Naive thymus-derived CD8-positive, alpha-beta T cell (primary cell): Measurements from ENCODE around the gene CDAN1. TPM values are rescaled to one million over a fixed set of nuclear protein-coding genes. Genes with fewer than 3 reads are reported as not detected.

Source experiments
- ATAC-seq, 2 donors: fragments of 150-1000 bp; cut with Tn5 transposase in 1 of 2; sonication (Bioruptor Pico), chemical (Tn5 transposase) in 1 of 2; 1 replicate in 1 of 2; 2 replicates in 1 of 2; pipeline ENCODE4 v1.10.0; 2021; ENCODE audit warnings: mild to moderate bottlenecking in 2 of 2, moderate library complexity in 2 of 2
- POLR2A ChIA-PET: fragments of 350-600 bp; sonication (Branson Sonifier 250); formaldehyde crosslinking; loops from one replicate; lab custom pipeline; 2021; ENCODE audit warnings: antibody characterized with exemption; lab: Charles Lee
- DNase-seq, 10 donors: peaks; one replicate each; pipeline versions ENCODE4 v3.0.0 to v3.0.0-alpha.2; 2020 to 2022
- H3K27ac Mint-ChIP-seq, 10 donors: one replicate each; pipeline ENCODE4 v1.8.0; 2020 to 2022; ENCODE audit warnings: mild to moderate bottlenecking in 10 of 10, mixed read lengths in 10 of 10, moderate library complexity in 4 of 10, inconsistent platforms in 1 of 10
- H3K27me3 Mint-ChIP-seq, 5 donors: one replicate each; pipeline ENCODE4 v1.8.0; 2021 to 2022; ENCODE audit warnings: mixed read lengths in 5 of 5
- H3K36me3 Mint-ChIP-seq, 3 donors: one replicate each; pipeline ENCODE4 v1.8.0; 2020 to 2022; ENCODE audit warnings: mixed read lengths in 3 of 3, mild to moderate bottlenecking in 2 of 3, inconsistent platforms in 1 of 3
- H3K4me1 Mint-ChIP-seq, 4 donors: one replicate each; pipeline ENCODE4 v1.8.0; 2021 to 2022; ENCODE audit warnings: mixed read lengths in 4 of 4
- H3K4me3 Mint-ChIP-seq, 10 donors: one replicate each; pipeline ENCODE4 v1.8.0; 2020 to 2022; ENCODE audit warnings: mild to moderate bottlenecking in 10 of 10, mixed read lengths in 10 of 10, moderate library complexity in 6 of 10, inconsistent platforms in 1 of 10
- H3K9me3 Mint-ChIP-seq, 9 donors: one replicate each; pipeline ENCODE4 v1.8.0; 2020 to 2022; ENCODE audit warnings: mixed read lengths in 9 of 9, mild to moderate bottlenecking in 3 of 9, inconsistent platforms in 1 of 9, moderate library complexity in 1 of 9
- polyA plus RNA-seq, 3 donors: library from polyadenylated mRNA; unstranded; fragments of 300-500 nt; fragmentation: Illumina TruSeq; gene quantifications; one replicate each; pipeline ENCODE4 v1.2.3, GENCODE V29; 2021
- total RNA-seq, 8 experiments: library from RNA in 2 of 8; stranded (reverse) in 2 of 8; gene quantifications; one replicate each; pipeline ENCODE4 v1.2.3 and lab custom pipeline; 2021 to 2026

CDAN1 gene
- total and polyA plus RNA-seq, 5 experiments from 2014 or later: 4.1 to 37.3 (median 10.4) TPM

DNA sequence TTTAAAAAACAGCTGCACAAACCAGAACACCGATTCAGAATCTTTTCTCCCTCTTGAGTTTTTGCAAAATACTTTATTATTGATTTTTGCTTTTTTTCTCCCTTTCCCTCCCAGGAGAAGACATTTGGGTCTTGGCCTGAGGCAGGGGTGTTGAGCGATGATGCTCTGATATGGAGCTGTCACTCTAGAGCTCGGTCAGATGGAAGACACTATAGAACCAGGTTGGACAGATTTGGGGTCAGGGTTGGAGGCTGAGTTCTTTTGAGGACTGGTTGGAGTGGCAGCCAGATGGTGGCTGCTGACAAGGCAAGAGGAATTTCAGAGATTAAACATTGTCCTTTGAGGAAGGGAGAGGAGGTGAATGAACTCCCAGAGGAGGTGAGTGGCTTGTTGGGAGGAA, 16.9 kb downstream of the CDAN1 start:
- Mint-ChIP-seq H3K27ac (peak overlapping the region in 8 of 10 donors; percentile 11 to 85 (median 56)), H3K4me3 (no peak overlapping the region), H3K36me3 (peaks cover 0 to 40% (median 3%) of the 10 kb centered on the region in 3 donors), H3K4me1 (no peaks in the 10 kb centered on the region), H3K9me3 (no peaks in the 10 kb centered on the region), H3K27me3 (no peaks in the 10 kb centered on the region)
- ATAC-seq: no peak
- POLR2A ChIA-PET: interaction anchor here (1.2 kb wide), 1 partner anchor 17 kb away, joined by 3 read pairs; no protein-coding TSS in a partner anchor
- no peak for DNase-seq

DNA sequence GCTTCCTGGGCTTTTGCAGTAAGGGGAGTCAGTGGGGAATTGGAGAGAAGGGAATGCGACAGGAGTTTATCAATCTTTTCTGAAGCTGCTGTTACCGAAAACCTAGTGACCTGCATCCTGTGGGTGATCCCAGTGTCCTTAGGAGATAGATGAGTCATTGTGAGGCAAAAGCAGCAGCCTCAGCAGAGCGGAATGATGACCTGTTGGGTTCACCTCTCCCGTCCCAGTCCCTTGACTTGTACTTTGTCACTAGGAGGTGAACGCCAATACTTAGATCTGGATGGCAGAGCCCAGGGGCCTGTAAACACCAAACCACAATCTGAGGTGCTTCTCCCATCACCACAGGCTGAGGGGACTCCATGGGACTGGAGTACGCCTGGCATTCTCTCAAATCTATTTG, 17.9 kb downstream of the CDAN1 start:
- no peaks in the 10 kb centered on the region for H3K4me1 Mint-ChIP-seq
- POLR2A ChIA-PET: interaction anchor here (1.2 kb wide), 1 partner anchor 18 kb away, joined by 3 read pairs; no protein-coding TSS in a partner anchor
- H3K27ac Mint-ChIP-seq: peak overlapping the region in 2 of 10 donors; percentile 7 to 36
- ATAC-seq: no peak
- no peaks in the 10 kb centered on the region for H3K9me3 Mint-ChIP-seq
- no peak overlapping the region for H3K4me3 Mint-ChIP-seq
- no peaks in the 10 kb centered on the region for H3K27me3 Mint-ChIP-seq
- DNase-seq: no peak
- peaks cover 0 to 30% (median 0%) of the 10 kb centered on the region in 3 donors for H3K36me3 Mint-ChIP-seq

DNA sequence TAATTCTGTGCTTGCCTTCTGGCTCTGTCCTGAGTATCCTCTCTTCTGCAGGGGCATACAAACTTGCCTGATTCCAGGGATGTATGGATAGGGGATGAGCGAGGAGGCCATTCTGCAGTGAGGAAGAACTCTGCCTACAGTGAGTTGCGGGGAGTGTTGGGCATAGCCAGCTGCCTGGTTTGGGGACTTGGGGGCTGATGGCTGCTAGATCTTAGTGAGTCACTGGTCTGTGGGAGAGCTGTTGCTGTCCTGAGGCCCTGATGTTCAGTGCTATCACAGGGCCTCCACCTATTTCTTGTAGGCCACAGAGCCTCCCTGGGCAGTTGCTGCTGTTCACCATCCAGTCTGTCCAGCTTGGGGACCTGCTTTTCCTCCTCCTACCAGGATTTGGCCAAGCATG, 20.3 kb downstream of the CDAN1 start:
- H3K27me3 Mint-ChIP-seq: no peaks in the 10 kb centered on the region
- POLR2A ChIA-PET: interaction anchor here (0.6 kb wide), 1 partner anchor 79 kb away, joined by 3 read pairs; no protein-coding TSS in a partner anchor
- ATAC-seq: no peak
- H3K4me3 Mint-ChIP-seq: no peak overlapping the region
- DNase-seq: no peak
- peaks cover 0 to 16% (median 0%) of the 10 kb centered on the region in 3 donors for H3K36me3 Mint-ChIP-seq
- H3K27ac Mint-ChIP-seq: no peak overlapping the region
- H3K9me3 Mint-ChIP-seq: no peaks in the 10 kb centered on the region
- no peaks in the 10 kb centered on the region for H3K4me1 Mint-ChIP-seq

DNA sequence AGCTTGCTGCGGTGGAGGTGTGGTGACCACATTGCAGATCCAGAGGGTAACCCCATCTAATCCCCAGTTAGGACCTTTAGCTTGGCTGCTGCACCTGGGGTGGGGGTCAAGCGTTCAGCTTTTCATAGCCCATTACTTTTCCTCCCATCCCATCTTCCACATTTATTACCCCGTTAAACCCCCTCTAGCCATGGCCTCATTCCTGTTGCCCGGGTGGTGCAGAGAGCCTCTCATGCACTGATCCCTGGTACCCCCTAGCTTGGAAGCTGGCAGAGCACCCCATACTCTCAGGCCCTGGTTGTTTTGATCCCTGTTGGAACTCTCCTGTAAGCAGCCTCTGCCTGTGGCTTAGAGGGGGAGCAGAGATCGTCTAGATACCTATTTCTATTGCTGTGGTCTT, 20.8 kb downstream of the CDAN1 start:
- Mint-ChIP-seq H3K36me3 (peaks cover 0 to 19% (median 0%) of the 10 kb centered on the region in 3 donors), H3K4me1 (no peaks in the 10 kb centered on the region), H3K4me3 (no peak overlapping the region), H3K27me3 (no peaks in the 10 kb centered on the region), H3K9me3 (no peaks in the 10 kb centered on the region), H3K27ac (peak overlapping the region in 1 of 10 donors; percentile 89)
- POLR2A ChIA-PET: interaction anchor here (0.6 kb wide), 1 partner anchor 79 kb away, joined by 3 read pairs; no protein-coding TSS in a partner anchor
- ATAC-seq (no peak), DNase-seq (no peak)

DNA sequence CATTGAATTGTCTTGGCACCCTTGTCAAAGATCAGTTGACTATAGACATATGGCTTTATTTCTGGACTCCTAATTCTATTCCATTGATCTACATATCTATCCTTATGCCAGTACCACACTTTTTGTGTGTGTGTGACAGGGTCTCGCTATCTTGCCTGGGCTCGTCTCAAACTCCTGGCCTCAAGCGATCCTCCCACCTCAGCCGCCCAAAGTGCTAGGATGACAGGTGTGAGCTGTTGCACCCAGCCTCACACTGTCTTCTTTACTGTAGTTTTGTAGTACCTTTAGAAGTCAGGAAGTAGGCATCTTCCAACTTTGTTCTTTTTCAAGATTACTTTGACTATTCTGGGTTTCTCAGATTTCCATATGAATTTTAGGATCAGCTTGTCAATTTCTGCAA, 24.3 kb downstream of the CDAN1 start:
- no peaks in the 10 kb centered on the region for H3K27me3 Mint-ChIP-seq
- peaks cover 0 to 8% (median 0%) of the 10 kb centered on the region in 3 donors for H3K36me3 Mint-ChIP-seq
- H3K9me3 Mint-ChIP-seq: no peaks in the 10 kb centered on the region
- DNase-seq (no peak), ATAC-seq (no peak)
- peaks cover 0 to 2% (median 0%) of the 10 kb centered on the region in 4 donors for H3K4me1 Mint-ChIP-seq
- H3K27ac Mint-ChIP-seq: no peak overlapping the region
- H3K4me3 Mint-ChIP-seq: no peak overlapping the region
- POLR2A ChIA-PET: no interaction called here

DNA sequence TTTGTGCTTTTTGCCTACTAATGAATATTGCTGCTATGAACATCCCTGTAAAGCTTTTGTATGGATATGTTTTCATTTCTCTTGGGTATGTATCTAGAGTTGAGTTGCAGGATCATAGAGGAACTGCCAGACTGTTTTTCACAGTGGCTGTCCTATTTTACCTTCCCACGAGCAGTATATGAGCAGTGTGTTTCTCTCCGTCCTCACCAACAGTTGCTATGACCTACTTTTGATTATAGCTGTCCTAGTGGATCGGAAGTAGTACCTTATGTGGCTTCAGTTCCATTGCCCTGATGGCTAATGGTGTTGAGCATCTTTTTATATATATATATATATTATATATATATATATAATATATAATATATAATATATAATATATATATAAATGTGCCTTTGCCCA, 25.2 kb downstream of the CDAN1 start:
- Mint-ChIP-seq H3K4me3 (no peak overlapping the region), H3K9me3 (no peaks in the 10 kb centered on the region), H3K4me1 (peaks cover 0 to 2% (median 0%) of the 10 kb centered on the region in 4 donors), H3K36me3 (peaks cover 0 to 8% (median 0%) of the 10 kb centered on the region in 3 donors), H3K27me3 (no peaks in the 10 kb centered on the region), H3K27ac (no peak overlapping the region)
- no peak for ATAC-seq
- DNase-seq: no peak
- POLR2A ChIA-PET: no interaction called here

DNA sequence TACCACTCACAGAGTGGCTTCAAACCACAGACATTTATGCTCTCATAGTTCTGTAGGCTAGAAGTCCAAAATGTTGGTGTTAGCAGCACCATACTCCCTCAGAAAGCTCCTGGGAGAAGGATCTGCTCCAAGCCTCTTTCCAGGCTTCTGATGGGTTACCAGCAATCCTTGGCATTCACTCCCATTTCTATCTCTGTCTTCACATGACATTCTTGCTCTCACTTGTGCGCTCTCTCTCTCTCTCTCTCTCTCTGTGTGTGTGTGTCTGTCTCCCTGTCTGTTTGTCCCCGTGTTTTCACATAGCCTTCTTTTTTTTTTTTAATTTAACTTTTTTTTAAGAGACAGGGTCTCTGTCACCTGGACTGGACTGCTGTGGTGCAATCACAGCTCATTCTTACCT, 26.3 kb downstream of the CDAN1 start:
- no peaks in the 10 kb centered on the region for H3K9me3 Mint-ChIP-seq
- H3K27me3 Mint-ChIP-seq: no peaks in the 10 kb centered on the region
- no peak overlapping the region for H3K4me3 Mint-ChIP-seq
- H3K27ac Mint-ChIP-seq: peak overlapping the region in 3 of 10 donors; percentile 21 to 75 (median 58)
- peaks cover 0 to 9% (median 0%) of the 10 kb centered on the region in 3 donors for H3K36me3 Mint-ChIP-seq
- H3K4me1 Mint-ChIP-seq: peaks cover 0 to 2% (median 0%) of the 10 kb centered on the region in 4 donors
- POLR2A ChIA-PET: interaction anchor here (0.6 kb wide), 1 partner anchor 603 kb away, joined by 3 read pairs; no protein-coding TSS in a partner anchor
- no peak for ATAC-seq
- no peak for DNase-seq

DNA sequence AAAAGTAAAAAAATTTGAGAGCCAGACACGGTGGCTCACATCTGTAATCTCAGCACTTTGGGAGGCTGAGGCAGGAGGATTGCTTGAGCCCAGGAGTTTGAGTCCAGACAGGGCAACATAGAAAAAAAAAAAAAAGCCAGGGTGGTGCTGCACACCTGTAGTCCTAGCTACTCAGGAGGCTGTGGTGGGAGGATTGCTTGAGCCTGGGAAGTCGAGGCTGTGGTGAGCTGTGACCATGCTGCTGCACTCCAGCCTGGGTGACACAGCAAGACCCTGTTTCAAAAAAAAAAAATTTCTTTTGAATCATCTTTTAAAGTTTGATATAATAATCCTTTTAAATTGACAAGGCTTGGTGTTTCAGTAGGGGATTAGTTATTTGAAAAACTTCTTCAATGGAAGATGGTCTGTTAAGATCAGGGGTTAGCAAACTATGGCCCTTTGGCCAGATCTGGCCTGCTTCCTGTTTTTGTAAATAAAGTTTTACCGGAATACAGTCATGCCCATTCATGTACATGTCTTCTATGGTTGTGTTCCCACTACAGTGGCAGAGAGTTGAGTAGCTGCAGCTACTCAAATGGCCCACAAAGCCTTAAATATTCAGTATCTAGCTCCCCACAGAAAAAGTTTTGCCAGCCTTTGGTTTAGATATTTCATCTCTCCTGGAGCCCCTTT, 28.9 kb downstream of the CDAN1 start:
- H3K9me3 Mint-ChIP-seq: no peaks in the 10 kb centered on the region
- H3K4me1 Mint-ChIP-seq: peaks cover 0 to 2% (median 0%) of the 10 kb centered on the region in 4 donors
- no peak overlapping the region for H3K4me3 Mint-ChIP-seq
- H3K36me3 Mint-ChIP-seq: peaks cover 0 to 9% (median 0%) of the 10 kb centered on the region in 3 donors
- DNase-seq (no peak), ATAC-seq (no peak)
- H3K27ac Mint-ChIP-seq: peak overlapping the region in 2 of 10 donors; percentile 3 to 4
- POLR2A ChIA-PET: interaction anchor here (0.6 kb wide), 1 partner anchor 73 kb away, joined by 4 read pairs; no protein-coding TSS in a partner anchor
- no peaks in the 10 kb centered on the region for H3K27me3 Mint-ChIP-seq

DNA sequence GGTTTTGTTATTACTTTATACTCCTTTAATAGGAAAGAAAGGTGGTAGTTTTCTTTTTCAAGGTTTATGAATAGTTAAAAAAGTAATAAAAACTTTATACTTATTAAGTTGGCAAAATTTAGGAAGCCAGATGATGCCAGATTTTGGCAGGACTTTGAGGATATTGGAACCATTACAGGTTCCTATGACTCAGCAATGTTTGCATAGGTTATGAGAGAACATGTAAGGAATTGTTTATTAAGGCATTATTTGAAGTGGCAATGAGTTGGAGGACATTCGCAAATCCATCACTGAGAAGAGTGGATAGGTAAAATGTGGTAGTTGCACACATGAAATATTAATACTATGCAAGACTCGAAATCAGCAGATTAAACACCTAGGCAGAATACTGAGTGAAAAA, 29.9 kb downstream of the CDAN1 start:
- Mint-ChIP-seq H3K4me1 (peaks cover 0 to 2% (median 0%) of the 10 kb centered on the region in 4 donors), H3K36me3 (peaks cover 0 to 9% (median 2%) of the 10 kb centered on the region in 3 donors), H3K9me3 (no peaks in the 10 kb centered on the region), H3K27me3 (no peaks in the 10 kb centered on the region), H3K27ac (no peak overlapping the region), H3K4me3 (no peak overlapping the region)
- POLR2A ChIA-PET: no interaction called here
- no peak for DNase-seq
- no peak for ATAC-seq

DNA sequence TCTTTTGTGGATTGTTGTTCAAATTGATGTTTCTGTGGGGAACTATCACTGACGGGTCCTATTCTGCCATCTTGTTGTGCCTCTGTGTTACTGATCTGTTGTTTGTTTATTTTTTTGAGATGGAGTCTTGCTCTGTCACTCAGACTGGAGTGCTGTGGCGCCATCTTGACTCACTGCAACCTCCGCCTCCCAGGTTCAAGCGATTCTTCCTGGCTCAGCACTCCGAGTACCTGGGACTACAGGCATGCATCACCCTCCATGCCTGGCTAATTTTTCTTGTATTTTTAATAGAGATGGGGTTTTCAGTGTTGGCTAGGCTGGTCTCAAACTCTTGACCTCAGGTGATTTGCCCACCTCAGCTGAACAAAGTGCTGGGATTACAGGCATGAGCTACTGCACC, 31.6 kb downstream of the CDAN1 start:
- DNase-seq (no peak), ATAC-seq (no peak)
- H3K27ac Mint-ChIP-seq: no peak overlapping the region
- H3K27me3 Mint-ChIP-seq: no peaks in the 10 kb centered on the region
- no peak overlapping the region for H3K4me3 Mint-ChIP-seq
- no peaks in the 10 kb centered on the region for H3K9me3 Mint-ChIP-seq
- H3K4me1 Mint-ChIP-seq: peaks cover 0 to 2% (median 0%) of the 10 kb centered on the region in 4 donors
- peaks cover 0 to 12% (median 6%) of the 10 kb centered on the region in 3 donors for H3K36me3 Mint-ChIP-seq
- POLR2A ChIA-PET: no interaction called here

DNA sequence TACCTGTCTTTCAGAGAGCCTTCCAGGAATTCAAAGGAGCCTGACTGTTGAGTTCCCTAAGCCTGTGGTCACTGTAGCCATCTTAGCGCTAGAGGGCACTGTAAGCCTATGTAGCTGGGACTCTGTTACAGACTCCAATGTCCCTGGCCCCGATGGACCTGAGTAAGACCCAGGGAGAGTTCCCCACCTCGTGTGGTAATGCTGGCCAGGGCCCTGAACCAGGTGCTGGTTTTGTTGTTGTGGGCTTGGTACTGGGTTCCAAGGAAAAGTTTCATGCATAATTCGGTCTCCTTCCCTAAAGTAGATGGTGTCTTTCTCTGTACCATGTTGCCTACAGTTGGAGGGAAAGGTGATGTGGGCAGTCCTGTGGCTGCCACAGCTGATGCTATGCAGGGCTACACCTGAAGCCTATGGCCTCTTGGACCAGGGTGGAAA, 32.4 kb downstream of the CDAN1 start:
- POLR2A ChIA-PET: no interaction called here

DNA sequence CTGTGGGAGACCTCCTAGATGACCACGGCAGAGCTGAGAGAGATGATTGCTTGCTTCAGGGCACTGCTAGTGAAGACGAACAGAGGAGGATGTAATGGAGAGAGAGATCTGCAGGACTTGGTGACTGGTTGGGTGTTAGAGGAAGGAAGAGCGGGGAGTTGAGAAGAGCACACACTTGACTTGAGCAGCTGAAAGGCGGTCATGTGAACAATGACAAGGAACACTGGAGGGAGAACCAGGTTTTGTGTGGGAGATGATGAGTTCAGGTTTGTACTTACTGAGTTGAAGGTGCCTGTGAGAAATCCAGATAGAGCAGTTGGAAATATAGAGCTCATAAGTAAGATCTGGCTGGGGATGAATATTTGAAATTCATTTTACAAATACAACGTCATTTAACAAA, 40.3 kb downstream of the CDAN1 start:
- Mint-ChIP-seq H3K4me1 (peaks cover 0 to under 1% (median 0%) of the 10 kb centered on the region in 4 donors), H3K9me3 (no peaks in the 10 kb centered on the region), H3K27ac (no peak overlapping the region), H3K36me3 (peaks cover 0 to 22% (median 13%) of the 10 kb centered on the region in 3 donors), H3K4me3 (no peak overlapping the region), H3K27me3 (no peaks in the 10 kb centered on the region)
- DNase-seq: no peak
- no peak for ATAC-seq
- POLR2A ChIA-PET: no interaction called here

More for the DNA sequence above, 32.4 kb downstream of the CDAN1 start:
- ATAC-seq (peak; percentile 90 to 94), DNase-seq (peak; percentile 20 to 75 (median 52))
- Mint-ChIP-seq H3K4me1 (peaks cover 0 to 2% (median 0%) of the 10 kb centered on the region in 4 donors), H3K27ac (peak overlapping the region in 1 of 10 donors; percentile 1), H3K4me3 (no peak overlapping the region), H3K36me3 (peaks cover 0 to 12% (median 6%) of the 10 kb centered on the region in 3 donors), H3K27me3 (no peaks in the 10 kb centered on the region), H3K9me3 (no peaks in the 10 kb centered on the region)

DNA sequence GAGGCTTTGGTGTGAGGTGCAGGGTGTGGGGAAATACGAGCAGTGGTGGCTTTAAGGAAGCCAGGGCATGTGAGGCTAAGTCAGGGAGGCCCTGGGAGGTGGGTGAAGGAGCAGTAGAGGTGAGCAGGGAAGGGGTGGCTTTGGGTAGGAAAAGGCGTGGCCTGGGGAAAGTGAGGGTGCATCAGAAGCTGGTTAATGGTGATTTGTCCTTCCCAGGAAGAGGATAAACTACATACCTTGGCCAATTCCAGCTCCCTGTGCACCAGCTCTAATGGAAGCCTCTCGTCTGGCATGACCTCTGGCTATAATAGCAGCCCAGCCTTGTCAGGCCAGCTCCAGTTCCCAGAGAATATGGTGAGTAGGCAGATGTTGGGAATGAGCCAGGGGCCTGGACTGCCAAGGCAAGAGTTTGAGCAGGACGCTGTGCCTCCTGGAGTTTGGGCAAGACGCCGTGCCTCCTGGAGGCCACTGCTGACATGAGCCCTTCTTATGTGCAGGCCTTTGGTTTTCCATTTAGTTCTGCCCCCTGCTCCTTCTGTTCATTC, 41.3 kb downstream of the CDAN1 start:
- POLR2A ChIA-PET: no interaction called here
- ATAC-seq (no peak), DNase-seq (no peak)
- Mint-ChIP-seq H3K27ac (peak overlapping the region in 3 of 10 donors; percentile 20 to 68 (median 48)), H3K27me3 (no peaks in the 10 kb centered on the region), H3K9me3 (no peaks in the 10 kb centered on the region), H3K36me3 (peaks cover 0 to 17% (median 8%) of the 10 kb centered on the region in 3 donors), H3K4me1 (peaks cover 0 to 8% (median 4%) of the 10 kb centered on the region in 4 donors), H3K4me3 (no peak overlapping the region)
